HepG2 (cell line): ENCODE data around the gene DYNLT2B. TPM values are rescaled to one million over a fixed set of nuclear protein-coding genes. Genes with fewer than 3 reads are reported as not detected.

Experiments
- ATRX ChIP-seq: sonication (generic); formaldehyde crosslinking; IDR thresholded peaks from 2 replicates; pipeline ENCODE4 v1.4.0; 2020; ENCODE audit warnings: missing genetic modification reagents, borderline replicate concordance
- GATAD2A ChIP-seq: IDR thresholded peaks from 2 replicates; pipeline ENCODE4 v1.6.1; 2016
- HNRNPH1 ChIP-seq: fragments of 200-400 bp; formaldehyde crosslinking; optimal IDR thresholded peaks from 2 replicates; pipeline ENCODE3; 2017; ENCODE audit warnings: mild to moderate bottlenecking, low read depth, low read length
- KDM2A ChIP-seq: sonication (generic); formaldehyde crosslinking; IDR thresholded peaks from 2 replicates; pipeline ENCODE4 v1.4.0; 2020; ENCODE audit warnings: low read depth, missing genetic modification reagents, borderline replicate concordance
- SMARCC2 ChIP-seq: fragments of 450-650 bp; IDR thresholded peaks from 2 replicates; pipeline ENCODE4 v1.6.1; 2017; ENCODE audit warnings: antibody characterized with exemption, mild to moderate bottlenecking
- TCF7 ChIP-seq: sonication (generic); IDR thresholded peaks from 2 replicates; pipeline ENCODE4 v1.6.1; 2016; ENCODE audit warnings: antibody characterized with exemption, low read depth
- ZBTB42 ChIP-seq: sonication (generic); formaldehyde crosslinking; IDR thresholded peaks from 2 replicates; pipeline ENCODE4 v1.5.0; 2020; ENCODE audit warnings: mild to moderate bottlenecking, missing genetic modification reagents
- ZKSCAN8 ChIP-seq: IDR thresholded peaks from 2 replicates; pipeline ENCODE4 v1.6.1; 2016; ENCODE audit warnings: borderline replicate concordance, missing genetic modification reagents, missing compliant biosample characterization
- ZNF207 ChIP-seq: fragments of 450-650 bp; IDR thresholded peaks from 2 replicates; pipeline ENCODE4 v1.6.1; 2016; ENCODE audit warnings: antibody characterized with exemption, borderline replicate concordance
- ZNF614 ChIP-seq: IDR thresholded peaks from 2 replicates; pipeline ENCODE4 v1.6.1; 2018; ENCODE audit warnings: missing biosample characterization, missing genetic modification reagents, inconsistent platforms, borderline replicate concordance
- ZNF782 ChIP-seq: sonication (generic); formaldehyde crosslinking; IDR thresholded peaks from 2 replicates; pipeline ENCODE4 v1.4.0; 2020; ENCODE audit warnings: missing genetic modification reagents, mild to moderate bottlenecking, borderline replicate concordance
- polyA plus RNA-seq, 8 experiments: library from polyadenylated mRNA; depleted of rRNA in 3 of 8; stranded (reverse) in 7 of 8; unstranded in 1 of 8; fragments of >200 nt; fragmentation: Illumina TruSeq in 4 of 8; extraction: Trizol in 4 of 8; gene quantifications; 2 replicates each; pipeline versions ENCODE4 v1.2.1 to v1.2.3, GENCODE V29; 2011 to 2016; ENCODE audit warnings: low read depth in 4 of 8, missing spikeins in 1 of 8, mixed read lengths in 1 of 8; ENCODE audit not compliant: insufficient read depth in 1 of 8
- total RNA-seq, 5 experiments: library from RNA; depleted of rRNA; stranded (reverse); fragments of >200 nt; fragmentation: Illumina TruSeq; extraction: Trizol; gene quantifications; 2 replicates each; pipeline ENCODE4 v1.2.3, GENCODE V29; 2016; ENCODE audit warnings: low read depth in 1 of 5
- TF ChIP-seq, protein P1 (sequence below): sonication (generic); formaldehyde crosslinking; IDR thresholded peaks from 2 replicates; pipeline ENCODE4 v1.4.0; 2020; ENCODE audit warnings: missing genetic modification reagents, borderline replicate concordance
- TF ChIP-seq, protein P2 (sequence below): sonication (generic); formaldehyde crosslinking; IDR thresholded peaks from 2 replicates; pipeline ENCODE4 v1.5.0; 2020; ENCODE audit warnings: mild to moderate bottlenecking, missing genetic modification reagents
- TF ChIP-seq, protein P3 (sequence below): sonication (generic); formaldehyde crosslinking; IDR thresholded peaks from 2 replicates; pipeline ENCODE4 v1.8.0; 2022; ENCODE audit warnings: mild to moderate bottlenecking, missing genetic modification reagents, moderate library complexity
- TF ChIP-seq, protein P4 (sequence below): sonication (generic); formaldehyde crosslinking; IDR thresholded peaks from 2 replicates; pipeline ENCODE4 v1.5.0; 2020; ENCODE audit warnings: mild to moderate bottlenecking, missing genetic modification reagents, borderline replicate concordance

DYNLT2B gene
- total and polyA plus RNA-seq, 2 of the 13 experiments (the other 11 are each of a cell fraction or from before 2014, with no cell fraction given): 4.0 to 7.0 TPM

DNA sequence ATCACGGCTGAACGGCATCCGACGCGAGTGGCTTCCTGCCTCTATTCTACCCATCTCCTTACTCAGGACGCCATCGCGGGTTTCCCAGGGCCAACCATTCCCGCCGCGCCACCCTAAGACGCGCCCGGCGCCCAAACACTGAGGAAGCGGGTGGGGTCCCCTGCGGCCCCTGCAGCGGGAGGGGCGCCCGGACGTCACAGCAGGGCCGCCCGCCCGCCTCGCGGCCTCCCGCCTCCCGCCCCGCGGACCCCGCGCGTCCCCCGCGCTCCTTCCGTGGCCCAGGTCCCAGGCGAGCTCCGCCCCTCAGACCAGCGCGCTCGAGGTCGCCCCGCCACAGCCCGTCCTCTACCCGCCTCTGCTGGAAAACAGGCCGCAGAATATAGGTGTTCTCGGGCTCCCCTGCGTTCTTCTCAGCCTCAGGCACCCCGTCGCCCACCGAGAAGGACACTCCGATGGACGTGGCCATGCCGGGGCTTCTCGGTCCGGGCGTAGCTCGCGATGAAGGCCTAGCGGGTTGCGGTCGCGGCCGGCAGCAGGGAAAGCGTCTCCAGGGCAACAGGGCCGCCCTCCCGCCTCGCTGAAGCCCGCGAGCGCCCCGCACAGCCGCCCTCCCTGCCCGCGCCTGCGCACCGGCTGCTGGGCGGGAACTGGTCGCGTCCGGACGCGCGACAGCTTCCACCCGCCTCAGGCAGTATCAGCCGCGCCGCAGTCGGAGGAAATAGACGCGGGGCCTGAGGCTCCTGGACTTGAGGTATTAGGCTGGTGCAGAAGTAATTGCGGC, at the start of gene DYNLT2B (continued):
- TF ChIP-seq, protein P1, sequence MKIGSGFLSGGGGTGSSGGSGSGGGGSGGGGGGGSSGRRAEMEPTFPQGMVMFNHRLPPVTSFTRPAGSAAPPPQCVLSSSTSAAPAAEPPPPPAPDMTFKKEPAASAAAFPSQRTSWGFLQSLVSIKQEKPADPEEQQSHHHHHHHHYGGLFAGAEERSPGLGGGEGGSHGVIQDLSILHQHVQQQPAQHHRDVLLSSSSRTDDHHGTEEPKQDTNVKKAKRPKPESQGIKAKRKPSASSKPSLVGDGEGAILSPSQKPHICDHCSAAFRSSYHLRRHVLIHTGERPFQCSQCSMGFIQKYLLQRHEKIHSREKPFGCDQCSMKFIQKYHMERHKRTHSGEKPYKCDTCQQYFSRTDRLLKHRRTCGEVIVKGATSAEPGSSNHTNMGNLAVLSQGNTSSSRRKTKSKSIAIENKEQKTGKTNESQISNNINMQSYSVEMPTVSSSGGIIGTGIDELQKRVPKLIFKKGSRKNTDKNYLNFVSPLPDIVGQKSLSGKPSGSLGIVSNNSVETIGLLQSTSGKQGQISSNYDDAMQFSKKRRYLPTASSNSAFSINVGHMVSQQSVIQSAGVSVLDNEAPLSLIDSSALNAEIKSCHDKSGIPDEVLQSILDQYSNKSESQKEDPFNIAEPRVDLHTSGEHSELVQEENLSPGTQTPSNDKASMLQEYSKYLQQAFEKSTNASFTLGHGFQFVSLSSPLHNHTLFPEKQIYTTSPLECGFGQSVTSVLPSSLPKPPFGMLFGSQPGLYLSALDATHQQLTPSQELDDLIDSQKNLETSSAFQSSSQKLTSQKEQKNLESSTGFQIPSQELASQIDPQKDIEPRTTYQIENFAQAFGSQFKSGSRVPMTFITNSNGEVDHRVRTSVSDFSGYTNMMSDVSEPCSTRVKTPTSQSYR (CRISPR knock-in tag): no peak
- TF ChIP-seq TCF7: no peak
- TF ChIP-seq GATAD2A (CRISPR knock-in tag): no peak
- no peak for TF ChIP-seq HNRNPH1
- TF ChIP-seq, protein P2, sequence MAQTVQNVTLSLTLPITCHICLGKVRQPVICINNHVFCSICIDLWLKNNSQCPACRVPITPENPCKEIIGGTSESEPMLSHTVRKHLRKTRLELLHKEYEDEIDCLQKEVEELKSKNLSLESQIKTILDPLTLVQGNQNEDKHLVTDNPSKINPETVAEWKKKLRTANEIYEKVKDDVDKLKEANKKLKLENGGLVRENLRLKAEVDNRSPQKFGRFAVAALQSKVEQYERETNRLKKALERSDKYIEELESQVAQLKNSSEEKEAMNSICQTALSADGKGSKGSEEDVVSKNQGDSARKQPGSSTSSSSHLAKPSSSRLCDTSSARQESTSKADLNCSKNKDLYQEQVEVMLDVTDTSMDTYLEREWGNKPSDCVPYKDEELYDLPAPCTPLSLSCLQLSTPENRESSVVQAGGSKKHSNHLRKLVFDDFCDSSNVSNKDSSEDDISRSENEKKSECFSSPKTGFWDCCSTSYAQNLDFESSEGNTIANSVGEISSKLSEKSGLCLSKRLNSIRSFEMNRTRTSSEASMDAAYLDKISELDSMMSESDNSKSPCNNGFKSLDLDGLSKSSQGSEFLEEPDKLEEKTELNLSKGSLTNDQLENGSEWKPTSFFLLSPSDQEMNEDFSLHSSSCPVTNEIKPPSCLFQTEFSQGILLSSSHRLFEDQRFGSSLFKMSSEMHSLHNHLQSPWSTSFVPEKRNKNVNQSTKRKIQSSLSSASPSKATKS (CRISPR knock-in tag): no peak
- peak; percentile 41; the same call in 1 of the 2 replicates for TF ChIP-seq ZNF614 (CRISPR knock-in tag)
- TF ChIP-seq SMARCC2: no peak
- no peak for TF ChIP-seq ZNF207
- no peak for TF ChIP-seq ZBTB42 (CRISPR knock-in tag)
- TF ChIP-seq ZKSCAN8: no peak; the same call in 1 of the 2 replicates
- TF ChIP-seq ATRX: no peak
- TF ChIP-seq ZNF782: peak; percentile 21; the same call in 1 of the 2 replicates
- TF ChIP-seq, protein P3, sequence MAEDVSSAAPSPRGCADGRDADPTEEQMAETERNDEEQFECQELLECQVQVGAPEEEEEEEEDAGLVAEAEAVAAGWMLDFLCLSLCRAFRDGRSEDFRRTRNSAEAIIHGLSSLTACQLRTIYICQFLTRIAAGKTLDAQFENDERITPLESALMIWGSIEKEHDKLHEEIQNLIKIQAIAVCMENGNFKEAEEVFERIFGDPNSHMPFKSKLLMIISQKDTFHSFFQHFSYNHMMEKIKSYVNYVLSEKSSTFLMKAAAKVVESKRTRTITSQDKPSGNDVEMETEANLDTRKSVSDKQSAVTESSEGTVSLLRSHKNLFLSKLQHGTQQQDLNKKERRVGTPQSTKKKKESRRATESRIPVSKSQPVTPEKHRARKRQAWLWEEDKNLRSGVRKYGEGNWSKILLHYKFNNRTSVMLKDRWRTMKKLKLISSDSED (CRISPR knock-in tag): no peak
- TF ChIP-seq KDM2A (CRISPR knock-in tag): peak; percentile 84
- TF ChIP-seq, protein P4, sequence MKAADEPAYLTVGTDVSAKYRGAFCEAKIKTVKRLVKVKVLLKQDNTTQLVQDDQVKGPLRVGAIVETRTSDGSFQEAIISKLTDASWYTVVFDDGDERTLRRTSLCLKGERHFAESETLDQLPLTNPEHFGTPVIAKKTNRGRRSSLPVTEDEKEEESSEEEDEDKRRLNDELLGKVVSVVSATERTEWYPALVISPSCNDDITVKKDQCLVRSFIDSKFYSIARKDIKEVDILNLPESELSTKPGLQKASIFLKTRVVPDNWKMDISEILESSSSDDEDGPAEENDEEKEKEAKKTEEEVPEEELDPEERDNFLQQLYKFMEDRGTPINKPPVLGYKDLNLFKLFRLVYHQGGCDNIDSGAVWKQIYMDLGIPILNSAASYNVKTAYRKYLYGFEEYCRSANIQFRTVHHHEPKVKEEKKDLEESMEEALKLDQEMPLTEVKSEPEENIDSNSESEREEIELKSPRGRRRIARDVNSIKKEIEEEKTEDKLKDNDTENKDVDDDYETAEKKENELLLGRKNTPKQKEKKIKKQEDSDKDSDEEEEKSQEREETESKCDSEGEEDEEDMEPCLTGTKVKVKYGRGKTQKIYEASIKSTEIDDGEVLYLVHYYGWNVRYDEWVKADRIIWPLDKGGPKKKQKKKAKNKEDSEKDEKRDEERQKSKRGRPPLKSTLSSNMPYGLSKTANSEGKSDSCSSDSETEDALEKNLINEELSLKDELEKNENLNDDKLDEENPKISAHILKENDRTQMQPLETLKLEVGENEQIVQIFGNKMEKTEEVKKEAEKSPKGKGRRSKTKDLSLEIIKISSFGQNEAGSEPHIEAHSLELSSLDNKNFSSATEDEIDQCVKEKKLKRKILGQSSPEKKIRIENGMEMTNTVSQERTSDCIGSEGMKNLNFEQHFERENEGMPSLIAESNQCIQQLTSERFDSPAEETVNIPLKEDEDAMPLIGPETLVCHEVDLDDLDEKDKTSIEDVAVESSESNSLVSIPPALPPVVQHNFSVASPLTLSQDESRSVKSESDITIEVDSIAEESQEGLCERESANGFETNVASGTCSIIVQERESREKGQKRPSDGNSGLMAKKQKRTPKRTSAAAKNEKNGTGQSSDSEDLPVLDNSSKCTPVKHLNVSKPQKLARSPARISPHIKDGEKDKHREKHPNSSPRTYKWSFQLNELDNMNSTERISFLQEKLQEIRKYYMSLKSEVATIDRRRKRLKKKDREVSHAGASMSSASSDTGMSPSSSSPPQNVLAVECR (CRISPR knock-in tag): peak; percentile 98
